ENCODE data around the gene SALL3.
A peak's percentile ranks its signal among the peaks of the same experiment; 100 is the strongest.
"Not testable (repeated sequence)": the region's sequence is repeated elsewhere in the genome, so short reads cannot be mapped to it uniquely, and the experiment has no call there.

The SALL3 gene

GRCh38 chr18:78979730-78980278, at the start of gene SALL3:
Gene SALL3, plus strand, starts transcription at chr18:78979818. Its CDS starts 457 bp downstream, at chr18:78980275.
- no peak for DNase-seq (ENCODE audit: low read depth in 2 of 2)

GRCh38 chr18:78932281-78932680, 47.3 kb upstream of the SALL3 start:
- no peak for DNase-seq (ENCODE audit: low read depth in 2 of 2)

- no peak for DNase-seq (ENCODE audit: low read depth in 2 of 2)
These were observed 45.6 kb upstream of the SALL3 start for GRCh38 chr18:78934003-78934402.

GRCh38 chr18:78934551-78935225, 44.9 kb upstream of the SALL3 start:
- DNase-seq (ENCODE audit: low read depth in 2 of 2) = no peak

- no peak for DNase-seq (ENCODE audit: low read depth in 2 of 2)
These were observed 44.2 kb upstream of the SALL3 start for GRCh38 chr18:78935406-78935805.

GRCh38 chr18:78936251-78937005, 43.2 kb upstream of the SALL3 start:
- DNase-seq (ENCODE audit: low read depth in 2 of 2) = no peak

GRCh38 chr18:78937166-78937565, 42.5 kb upstream of the SALL3 start:
- no peak for DNase-seq (ENCODE audit: low read depth in 2 of 2)

- DNase-seq (ENCODE audit: low read depth in 2 of 2) = peak; percentile 6 to 7
These were observed 40.5 kb upstream of the SALL3 start for GRCh38 chr18:78939105-78939504.

- no peak for DNase-seq (ENCODE audit: low read depth in 2 of 2)
These were observed 39.7 kb upstream of the SALL3 start for GRCh38 chr18:78939734-78940494.

- not testable (repeated sequence) for DNase-seq (ENCODE audit: low read depth in 2 of 2)
These were observed 37.4 kb upstream of the SALL3 start for GRCh38 chr18:78942236-78942635.

- DNase-seq (ENCODE audit: low read depth in 2 of 2) = no peak
These were observed 34.0 kb upstream of the SALL3 start for GRCh38 chr18:78945628-78946027.

- DNase-seq (ENCODE audit: low read depth in 2 of 2) = no peak
These were observed 32.3 kb upstream of the SALL3 start for GRCh38 chr18:78947291-78947690.

- DNase-seq (ENCODE audit: low read depth in 2 of 2) = no peak
These were observed 31.4 kb upstream of the SALL3 start for GRCh38 chr18:78948221-78948620.

GRCh38 chr18:78948707-78949106, 30.9 kb upstream of the SALL3 start:
- DNase-seq (ENCODE audit: low read depth in 2 of 2) = no peak

GRCh38 chr18:78949216-78949615, 30.4 kb upstream of the SALL3 start:
- no peak for DNase-seq (ENCODE audit: low read depth in 2 of 2)

GRCh38 chr18:78950386-78950785, 29.2 kb upstream of the SALL3 start:
- DNase-seq (ENCODE audit: low read depth in 2 of 2) = no peak

GRCh38 chr18:78953566-78953965, 26.1 kb upstream of the SALL3 start:
- DNase-seq (ENCODE audit: low read depth in 2 of 2) = no peak

- DNase-seq (ENCODE audit: low read depth in 2 of 2) = no peak
These were observed 24.6 kb upstream of the SALL3 start for GRCh38 chr18:78955051-78955450.

- DNase-seq (ENCODE audit: low read depth in 2 of 2) = no peak
These were observed 22.5 kb upstream of the SALL3 start for GRCh38 chr18:78957140-78957539.

- DNase-seq (ENCODE audit: low read depth in 2 of 2) = no peak
These were observed 18.9 kb upstream of the SALL3 start for GRCh38 chr18:78960709-78961108.

GRCh38 chr18:78962098-78962497, 17.5 kb upstream of the SALL3 start:
- DNase-seq (ENCODE audit: low read depth in 2 of 2) = no peak

GRCh38 chr18:78964727-78965126, 14.9 kb upstream of the SALL3 start:
- DNase-seq (ENCODE audit: low read depth in 2 of 2) = not testable (repeated sequence)
